ENCODE results near the gene OLR1.

The OLR1 gene

DNA sequence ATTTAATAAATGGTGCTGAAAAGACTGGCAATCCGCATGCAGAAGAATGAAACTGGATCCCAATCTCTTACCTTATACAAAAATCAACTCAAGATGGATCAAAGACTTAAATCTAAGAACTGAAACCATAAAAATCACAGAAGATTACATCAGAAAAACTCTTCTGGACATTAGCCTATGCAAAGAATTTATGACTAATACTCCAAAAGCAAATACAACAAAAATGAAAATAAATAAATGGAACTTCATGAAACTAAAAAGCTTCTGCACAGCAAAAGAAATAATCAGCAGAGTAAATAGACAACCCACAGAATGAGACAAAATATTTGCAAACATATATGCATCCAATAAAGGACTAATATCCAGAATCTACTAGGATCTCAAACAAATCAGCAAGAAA lies 58.9 kb downstream of the OLR1 start:
- no peak overlapping the region for H2AFZ ChIP-seq (ENCODE audit: low read length)
- H4K20me1 ChIP-seq (ENCODE audit: insufficient read depth, low read length, poor library complexity, severe bottlenecking): no peaks in the 10 kb centered on the region
- TF ChIP-seq, protein P1, sequence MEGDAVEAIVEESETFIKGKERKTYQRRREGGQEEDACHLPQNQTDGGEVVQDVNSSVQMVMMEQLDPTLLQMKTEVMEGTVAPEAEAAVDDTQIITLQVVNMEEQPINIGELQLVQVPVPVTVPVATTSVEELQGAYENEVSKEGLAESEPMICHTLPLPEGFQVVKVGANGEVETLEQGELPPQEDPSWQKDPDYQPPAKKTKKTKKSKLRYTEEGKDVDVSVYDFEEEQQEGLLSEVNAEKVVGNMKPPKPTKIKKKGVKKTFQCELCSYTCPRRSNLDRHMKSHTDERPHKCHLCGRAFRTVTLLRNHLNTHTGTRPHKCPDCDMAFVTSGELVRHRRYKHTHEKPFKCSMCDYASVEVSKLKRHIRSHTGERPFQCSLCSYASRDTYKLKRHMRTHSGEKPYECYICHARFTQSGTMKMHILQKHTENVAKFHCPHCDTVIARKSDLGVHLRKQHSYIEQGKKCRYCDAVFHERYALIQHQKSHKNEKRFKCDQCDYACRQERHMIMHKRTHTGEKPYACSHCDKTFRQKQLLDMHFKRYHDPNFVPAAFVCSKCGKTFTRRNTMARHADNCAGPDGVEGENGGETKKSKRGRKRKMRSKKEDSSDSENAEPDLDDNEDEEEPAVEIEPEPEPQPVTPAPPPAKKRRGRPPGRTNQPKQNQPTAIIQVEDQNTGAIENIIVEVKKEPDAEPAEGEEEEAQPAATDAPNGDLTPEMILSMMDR (conservative IDR thresholded peaks at IDR 0.05; ENCODE audit: low read length): no peak
- no peak for TF ChIP-seq EZH2phosphoT487 (IDR thresholded peaks at IDR 0.05; ENCODE audit: borderline replicate concordance)
- no peaks in the 10 kb centered on the region for H3K36me3 ChIP-seq (ENCODE audit: insufficient read depth, low read length)
- no peaks in the 10 kb centered on the region for H3K4me1 ChIP-seq (ENCODE audit: insufficient read depth, low read length, poor library complexity, severe bottlenecking)
- H3K9ac ChIP-seq (ENCODE audit: low read depth, low read length, poor library complexity, severe bottlenecking): no peak overlapping the region
- H3K9me2 ChIP-seq (replicated peaks; ENCODE audit: low read depth, low read length): no peaks in the 10 kb centered on the region
- no peaks in the 10 kb centered on the region for H3K27me3 ChIP-seq (ENCODE audit: insufficient read depth, low read length, poor library complexity, severe bottlenecking)
- no peak overlapping the region for H3K4me3 ChIP-seq (ENCODE audit: low read length, poor library complexity, severe bottlenecking)
- H3K9me3 ChIP-seq (ENCODE audit: insufficient read depth, low read depth, low read length): no peaks in the 10 kb centered on the region
- no peak overlapping the region for H3K4me2 ChIP-seq (ENCODE audit: low read depth, low read length, poor library complexity, severe bottlenecking)
- no peaks in the 10 kb centered on the region for H3K79me2 ChIP-seq (ENCODE audit: insufficient read depth, low read length)
- H3F3A ChIP-seq (ENCODE audit: low read depth): no peaks in the 10 kb centered on the region

DNA sequence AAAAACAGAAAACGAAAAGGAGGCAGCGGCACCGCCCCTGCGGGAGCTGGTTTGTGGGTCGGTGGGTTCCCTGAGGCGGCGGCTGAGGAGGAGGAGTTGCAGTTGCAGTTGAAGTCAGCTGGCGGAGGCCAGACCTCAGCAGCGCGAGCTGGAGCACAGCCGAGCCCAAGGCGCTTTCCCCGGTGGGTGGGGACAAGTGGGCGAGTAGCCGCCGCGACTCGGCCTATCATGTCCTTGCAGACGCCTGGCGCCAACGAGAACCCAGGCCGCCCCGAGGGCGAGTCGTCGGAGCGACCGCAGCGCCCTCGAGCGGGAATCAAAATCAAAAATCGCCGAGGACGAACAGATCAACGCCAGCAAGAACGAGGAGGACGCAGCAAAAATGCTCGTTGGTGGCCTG lies 60.5 kb downstream of the OLR1 start:
- H3F3A ChIP-seq (ENCODE audit: low read depth): no peaks in the 10 kb centered on the region
- H3K9me2 ChIP-seq (replicated peaks; ENCODE audit: low read depth, low read length): no peaks in the 10 kb centered on the region
- no peaks in the 10 kb centered on the region for H3K79me2 ChIP-seq (ENCODE audit: insufficient read depth, low read length)
- no peak for TF ChIP-seq EZH2phosphoT487 (IDR thresholded peaks at IDR 0.05; ENCODE audit: borderline replicate concordance)
- TF ChIP-seq, protein P1 (conservative IDR thresholded peaks at IDR 0.05; ENCODE audit: low read length): no peak
- no peak overlapping the region for H2AFZ ChIP-seq (ENCODE audit: low read length)
- no peak overlapping the region for H3K4me2 ChIP-seq (ENCODE audit: low read depth, low read length, poor library complexity, severe bottlenecking)
- no peaks in the 10 kb centered on the region for H3K4me1 ChIP-seq (ENCODE audit: insufficient read depth, low read length, poor library complexity, severe bottlenecking)
- H3K4me3 ChIP-seq (ENCODE audit: low read length, poor library complexity, severe bottlenecking): no peak overlapping the region
- no peaks in the 10 kb centered on the region for H3K9me3 ChIP-seq (ENCODE audit: insufficient read depth, low read depth, low read length)
- H3K9ac ChIP-seq (ENCODE audit: low read depth, low read length, poor library complexity, severe bottlenecking): no peak overlapping the region
- H3K36me3 ChIP-seq (ENCODE audit: insufficient read depth, low read length): no peaks in the 10 kb centered on the region
- H4K20me1 ChIP-seq (ENCODE audit: insufficient read depth, low read length, poor library complexity, severe bottlenecking): no peaks in the 10 kb centered on the region
- H3K27me3 ChIP-seq (ENCODE audit: insufficient read depth, low read length, poor library complexity, severe bottlenecking): no peaks in the 10 kb centered on the region

DNA sequence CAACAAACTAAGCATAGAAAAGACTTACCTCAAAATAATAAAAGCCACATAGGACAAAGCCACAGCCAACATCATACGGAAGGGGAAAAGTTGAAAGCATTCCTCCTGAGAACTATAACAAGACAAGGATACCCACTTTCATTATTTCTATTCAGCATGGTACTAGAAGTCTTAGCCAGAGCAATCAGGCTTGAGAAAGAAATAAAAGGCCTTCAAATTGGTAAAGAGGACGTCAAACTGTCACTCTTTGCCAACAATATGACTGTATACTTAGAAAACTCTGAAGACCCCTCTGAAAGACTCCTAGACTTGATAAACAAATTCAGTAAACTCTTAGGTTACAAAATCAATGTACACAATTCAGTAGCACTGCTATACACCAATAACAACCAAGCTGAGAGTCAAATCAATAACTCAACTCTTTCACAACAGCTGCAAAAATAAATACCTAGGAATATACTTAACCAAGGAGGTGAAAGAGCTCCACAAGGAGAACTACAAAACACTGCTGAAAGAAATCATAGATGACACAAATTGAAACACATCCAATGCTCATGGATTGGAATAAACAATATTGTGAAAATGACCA lies 61.6 kb downstream of the OLR1 start:
- no peaks in the 10 kb centered on the region for H3K79me2 ChIP-seq (ENCODE audit: insufficient read depth, low read length)
- no peaks in the 10 kb centered on the region for H4K20me1 ChIP-seq (ENCODE audit: insufficient read depth, low read length, poor library complexity, severe bottlenecking)
- TF ChIP-seq, protein P1 (conservative IDR thresholded peaks at IDR 0.05; ENCODE audit: low read length): no peak
- TF ChIP-seq EZH2phosphoT487 (IDR thresholded peaks at IDR 0.05; ENCODE audit: borderline replicate concordance): no peak
- H3K27me3 ChIP-seq (ENCODE audit: insufficient read depth, low read length, poor library complexity, severe bottlenecking): no peaks in the 10 kb centered on the region
- no peak overlapping the region for H3K4me3 ChIP-seq (ENCODE audit: low read length, poor library complexity, severe bottlenecking)
- no peaks in the 10 kb centered on the region for H3K36me3 ChIP-seq (ENCODE audit: insufficient read depth, low read length)
- no peaks in the 10 kb centered on the region for H3K9me2 ChIP-seq (replicated peaks; ENCODE audit: low read depth, low read length)
- H3K9me3 ChIP-seq (ENCODE audit: insufficient read depth, low read depth, low read length): no peaks in the 10 kb centered on the region
- H3K4me2 ChIP-seq (ENCODE audit: low read depth, low read length, poor library complexity, severe bottlenecking): no peak overlapping the region
- H3K9ac ChIP-seq (ENCODE audit: low read depth, low read length, poor library complexity, severe bottlenecking): no peak overlapping the region
- no peaks in the 10 kb centered on the region for H3K4me1 ChIP-seq (ENCODE audit: insufficient read depth, low read length, poor library complexity, severe bottlenecking)
- no peaks in the 10 kb centered on the region for H3F3A ChIP-seq (ENCODE audit: low read depth)
- H2AFZ ChIP-seq (ENCODE audit: low read length): no peak overlapping the region

Data from Loucy (cell line).